Trophoblast cell (in vitro differentiated cells and primary cell): Measurements from ENCODE around the gene IFT74.

Experiments used
- DNase-seq, 2 donors: peaks; one replicate each; pipeline ENCODE4 v3.0.0-alpha.2; 2016
- H2AFZ ChIP-seq: 2 replicates; pipeline ENCODE4 v1.6.1; 2013; ENCODE audit warnings: low read length, moderate library complexity, mild to moderate bottlenecking; ENCODE audit not compliant: insufficient read depth, poor library complexity
- H2AK5ac ChIP-seq: 2 replicates; pipeline ENCODE4 v1.6.1; 2013; ENCODE audit warnings: mild to moderate bottlenecking, low read length
- H2BK120ac ChIP-seq: 2 replicates; pipeline ENCODE4 v1.6.1; 2013; ENCODE audit warnings: low read length, mild to moderate bottlenecking, moderate library complexity; ENCODE audit not compliant: insufficient read depth, poor library complexity
- H2BK12ac ChIP-seq: 2 replicates; pipeline ENCODE4 v1.6.1; 2013; ENCODE audit warnings: mild to moderate bottlenecking, low read length, moderate library complexity
- H2BK5ac ChIP-seq: 2 replicates; pipeline ENCODE4 v1.6.1; 2013; ENCODE audit warnings: low read length, low read depth, moderate library complexity, mild to moderate bottlenecking; ENCODE audit not compliant: poor library complexity
- H3K14ac ChIP-seq: 2 replicates; pipeline ENCODE4 v1.6.1; 2013; ENCODE audit warnings: mild to moderate bottlenecking, low read length
- H3K18ac ChIP-seq: 2 replicates; pipeline ENCODE4 v1.6.1; 2013; ENCODE audit warnings: mild to moderate bottlenecking, low read length
- H3K23ac ChIP-seq: 2 replicates; pipeline ENCODE4 v1.6.1; 2013; ENCODE audit warnings: low read length
- H3K27ac ChIP-seq: 2 replicates; pipeline ENCODE4 v1.5.1; 2013; ENCODE audit warnings: low read depth, mild to moderate bottlenecking, inconsistent platforms, low read length, moderate library complexity
- H3K27me3 ChIP-seq: 2 replicates; pipeline ENCODE4 v1.6.1; 2013; ENCODE audit warnings: inconsistent platforms, mild to moderate bottlenecking, low read length, moderate library complexity; ENCODE audit not compliant: insufficient read depth
- H3K36me3 ChIP-seq, 2 experiments: 1 replicate in 1 of 2; 2 replicates in 1 of 2; pipeline ENCODE4 v1.6.1; 2013; ENCODE audit warnings: low read length in 2 of 2, mild to moderate bottlenecking in 2 of 2, moderate library complexity in 1 of 2; ENCODE audit not compliant: insufficient read depth in 2 of 2, control insufficient read depth in 1 of 2
- H3K4ac ChIP-seq: 2 replicates; pipeline ENCODE4 v1.6.1; 2013; ENCODE audit warnings: low read depth, mild to moderate bottlenecking, low read length, moderate library complexity
- H3K4me1 ChIP-seq, 2 experiments: 1 replicate in 1 of 2; 2 replicates in 1 of 2; pipeline ENCODE4 v1.6.1; 2013; ENCODE audit warnings: low read length in 2 of 2, mild to moderate bottlenecking in 2 of 2, moderate library complexity in 1 of 2; ENCODE audit not compliant: insufficient read depth in 2 of 2, control insufficient read depth in 1 of 2
- H3K4me2 ChIP-seq: 2 replicates; pipeline ENCODE4 v1.6.1; 2013; ENCODE audit warnings: inconsistent platforms, mild to moderate bottlenecking, low read length, moderate library complexity
- H3K4me3 ChIP-seq: 2 replicates; pipeline ENCODE4 v1.5.1; 2013; ENCODE audit warnings: mild to moderate bottlenecking, low read depth, low read length, inconsistent platforms
- H3K79me1 ChIP-seq: one replicate; pipeline ENCODE4 v1.6.1; 2013; ENCODE audit warnings: low read length
- H3K79me2 ChIP-seq: 2 replicates; pipeline ENCODE4 v1.6.1; 2013; ENCODE audit warnings: low read length, mild to moderate bottlenecking; ENCODE audit not compliant: control insufficient read depth, insufficient read depth, poor library complexity
- H3K9ac ChIP-seq: 2 replicates; pipeline ENCODE4 v1.6.1; 2013; ENCODE audit warnings: mild to moderate bottlenecking, low read length
- H3K9me3 ChIP-seq: 2 replicates; pipeline ENCODE4 v1.6.1; 2013; ENCODE audit warnings: low read depth, mild to moderate bottlenecking, control low read depth, inconsistent platforms, low read length; ENCODE audit not compliant: insufficient read depth
- H4K12ac ChIP-seq: 2 replicates; pipeline ENCODE4 v1.6.1; 2013; ENCODE audit warnings: low read depth, mild to moderate bottlenecking, low read length, moderate library complexity
- H4K8ac ChIP-seq: 2 replicates; pipeline ENCODE4 v1.6.1; 2013; ENCODE audit warnings: low read depth, mild to moderate bottlenecking, low read length, moderate library complexity
- H4K91ac ChIP-seq: one replicate; pipeline ENCODE4 v1.6.1; 2013; ENCODE audit warnings: low read depth, mild to moderate bottlenecking, low read length, moderate library complexity
- WGBS: extraction: QIAGEN DNeasy Blood & Tissue Kit; methylation state at CpG from one replicate; pipeline ENCODE4 v1.1.7; 2013; ENCODE audit warnings: missing lambda C conversion rate; ENCODE audit not compliant: insufficient read length, insufficient coverage; ENCODE audit errors: extremely low coverage; 5-methylcytosine and 5-hydroxymethylcytosine counted together

Gene IFT74

DNA sequence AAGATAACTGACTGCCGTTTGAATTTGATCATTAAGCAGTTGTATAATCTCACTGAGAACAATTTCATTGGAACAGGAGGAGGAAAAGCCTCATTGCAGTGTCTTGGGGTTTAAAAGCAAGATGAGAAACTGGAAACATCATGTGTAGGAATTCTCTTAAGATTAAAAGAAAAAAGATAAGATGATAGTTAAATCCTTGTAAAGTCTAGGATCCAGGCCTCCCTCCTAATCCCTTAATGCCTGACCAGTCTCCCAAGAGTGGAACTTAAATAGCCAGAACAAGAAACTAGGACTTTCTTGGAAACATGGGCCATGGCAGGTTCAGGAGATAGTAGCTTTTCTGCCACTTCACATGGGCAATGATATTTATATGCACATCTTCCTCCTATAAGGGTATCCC, 86.3 kb downstream of the IFT74 start:
- no peak overlapping the region for H2AFZ ChIP-seq
- H3K23ac ChIP-seq = no peak overlapping the region
- no CpG with 5 or more reads among the region's 1 CpG for WGBS
- no peak overlapping the region for H4K12ac ChIP-seq
- H3K4me2 ChIP-seq = no peak overlapping the region
- no peak overlapping the region for H3K9ac ChIP-seq
- H3K9me3 ChIP-seq = no peaks in the 10 kb centered on the region
- H2AK5ac ChIP-seq = no peak overlapping the region
- no peak overlapping the region for H4K91ac ChIP-seq
- no peak overlapping the region for H3K4me3 ChIP-seq
- no peaks in the 10 kb centered on the region for H3K4me1 ChIP-seq
- no peak overlapping the region for H2BK120ac ChIP-seq
- no peaks in the 10 kb centered on the region for H3K36me3 ChIP-seq
- no peaks in the 10 kb centered on the region for H3K27me3 ChIP-seq
- DNase-seq = no peak
- no peak overlapping the region for H3K27ac ChIP-seq
- no peaks in the 10 kb centered on the region for H3K79me1 ChIP-seq
- H3K14ac ChIP-seq = no peak overlapping the region
- H3K4ac ChIP-seq = no peak overlapping the region
- no peak overlapping the region for H4K8ac ChIP-seq
- no peak overlapping the region for H3K18ac ChIP-seq
- no peak overlapping the region for H2BK12ac ChIP-seq
- no peaks in the 10 kb centered on the region for H3K79me2 ChIP-seq
- H2BK5ac ChIP-seq = no peak overlapping the region

DNA sequence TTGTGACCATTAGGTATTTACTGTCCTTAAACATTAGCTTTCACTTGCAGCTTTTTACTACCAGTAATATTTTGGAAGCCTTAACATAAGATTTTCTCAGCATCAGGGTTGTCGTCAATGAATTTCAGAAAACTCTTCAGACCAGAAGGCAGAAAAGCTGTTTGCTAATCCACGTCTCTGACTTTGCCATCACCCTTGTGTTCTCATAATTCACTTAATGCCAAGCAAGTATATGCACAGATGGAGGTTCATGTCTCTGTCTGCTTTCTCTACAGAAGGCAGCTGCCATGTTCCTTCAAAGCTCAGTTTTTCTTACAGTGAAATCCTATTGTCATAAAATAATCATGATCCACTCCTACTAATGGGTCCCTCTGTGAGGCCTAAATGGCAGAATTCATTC, 87.0 kb downstream of the IFT74 start:
- Histone ChIP-seq H3K27ac (no peak overlapping the region), H2AFZ (no peak overlapping the region), H3K4me3 (no peak overlapping the region), H3K14ac (no peak overlapping the region), H3K23ac (no peak overlapping the region), H3K4me1 (no peaks in the 10 kb centered on the region), H2AK5ac (no peak overlapping the region), H2BK5ac (no peak overlapping the region), H4K91ac (no peak overlapping the region), H4K12ac (no peak overlapping the region), H3K27me3 (no peaks in the 10 kb centered on the region), H3K9ac (no peak overlapping the region), H3K79me1 (no peaks in the 10 kb centered on the region), H3K9me3 (no peaks in the 10 kb centered on the region), H3K36me3 (no peaks in the 10 kb centered on the region), H4K8ac (no peak overlapping the region), H2BK120ac (no peak overlapping the region), H3K79me2 (no peaks in the 10 kb centered on the region), H3K18ac (no peak overlapping the region), H2BK12ac (no peak overlapping the region), H3K4ac (no peak overlapping the region), H3K4me2 (no peak overlapping the region)
- WGBS = no CpG with 5 or more reads among the region's 2 CpGs
- no peak for DNase-seq

DNA sequence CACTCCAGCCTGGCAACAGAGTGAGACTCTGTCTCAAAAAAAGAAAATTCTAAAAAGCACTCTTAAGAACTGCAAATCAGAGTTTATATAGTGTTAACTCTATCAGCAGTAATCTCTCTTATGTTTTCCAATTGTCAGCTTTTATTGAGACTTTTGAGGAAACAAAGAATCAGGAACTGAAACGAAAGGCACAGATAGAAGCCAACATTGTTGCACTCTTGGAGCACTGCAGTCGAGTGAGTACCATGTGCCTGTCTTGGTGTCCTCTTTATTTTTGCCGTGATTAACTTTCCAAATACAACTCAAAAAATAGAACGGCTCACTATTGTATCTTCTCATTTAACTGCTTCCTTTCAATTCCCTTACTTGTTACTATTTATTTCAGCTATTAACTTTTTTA, 90.9 kb downstream of the IFT74 start:
- no CpG with 5 or more reads among the region's 4 CpGs for WGBS
- DNase-seq = no peak
- H2BK5ac ChIP-seq = no peak overlapping the region
- no peak overlapping the region for H2BK120ac ChIP-seq
- H4K8ac ChIP-seq = no peak overlapping the region
- H3K9ac ChIP-seq = no peak overlapping the region
- H3K4ac ChIP-seq = no peak overlapping the region
- no peaks in the 10 kb centered on the region for H3K36me3 ChIP-seq
- H3K4me1 ChIP-seq = no peaks in the 10 kb centered on the region
- no peaks in the 10 kb centered on the region for H3K27me3 ChIP-seq
- no peak overlapping the region for H3K18ac ChIP-seq
- H3K14ac ChIP-seq = no peak overlapping the region
- no peak overlapping the region for H3K23ac ChIP-seq
- H3K9me3 ChIP-seq = no peaks in the 10 kb centered on the region
- H4K12ac ChIP-seq = no peak overlapping the region
- H3K79me2 ChIP-seq = no peaks in the 10 kb centered on the region
- H3K4me3 ChIP-seq = no peak overlapping the region
- no peak overlapping the region for H3K27ac ChIP-seq
- H3K79me1 ChIP-seq = no peaks in the 10 kb centered on the region
- no peak overlapping the region for H2BK12ac ChIP-seq
- H2AK5ac ChIP-seq = no peak overlapping the region
- H4K91ac ChIP-seq = no peak overlapping the region
- H3K4me2 ChIP-seq = no peak overlapping the region
- no peak overlapping the region for H2AFZ ChIP-seq

DNA sequence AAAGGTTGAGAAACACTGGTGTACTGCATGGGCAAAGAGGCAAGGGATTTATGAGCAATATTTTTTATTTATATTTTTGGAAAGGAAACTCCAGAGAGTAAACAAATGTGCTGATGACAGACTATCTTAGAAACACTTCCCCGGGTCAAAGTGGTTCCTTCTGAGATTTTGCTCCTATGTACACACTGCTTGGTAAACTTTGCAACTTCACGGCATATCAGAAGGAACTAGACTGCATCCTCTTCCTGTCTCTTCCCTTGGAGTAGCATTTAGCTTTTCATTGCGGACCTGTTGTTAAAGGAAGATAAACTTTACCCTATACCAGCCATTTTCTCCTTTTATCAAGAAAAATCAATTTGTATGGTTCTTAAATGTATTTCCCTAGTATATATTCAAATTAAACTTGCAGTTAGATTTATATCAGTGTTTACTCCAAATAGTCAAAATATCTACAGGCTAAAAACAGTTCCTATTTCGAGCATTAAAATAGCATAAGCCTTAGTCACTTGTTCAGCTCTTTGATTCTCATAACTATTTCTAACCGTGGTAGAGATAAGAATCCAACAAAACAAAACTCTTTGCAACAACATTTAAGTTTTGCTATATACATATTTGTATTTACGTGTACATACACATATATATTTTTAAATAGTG, 97.3 kb downstream of the IFT74 start:
- Histone ChIP-seq H3K36me3 (no peaks in the 10 kb centered on the region), H2BK120ac (no peak overlapping the region), H3K9ac (no peak overlapping the region), H4K91ac (no peak overlapping the region), H2BK12ac (no peak overlapping the region), H3K9me3 (no peaks in the 10 kb centered on the region), H3K4me2 (no peak overlapping the region), H4K12ac (no peak overlapping the region), H3K14ac (no peak overlapping the region), H3K4me3 (no peak overlapping the region), H2BK5ac (no peak overlapping the region), H3K79me2 (no peaks in the 10 kb centered on the region), H3K79me1 (no peaks in the 10 kb centered on the region), H3K23ac (no peak overlapping the region), H4K8ac (no peak overlapping the region), H3K4me1 (no peaks in the 10 kb centered on the region), H3K27ac (no peak overlapping the region), H2AFZ (no peak overlapping the region), H3K18ac (no peak overlapping the region), H2AK5ac (no peak overlapping the region), H3K4ac (no peak overlapping the region), H3K27me3 (no peaks in the 10 kb centered on the region)
- DNase-seq = peak in 1 of 2 donors; percentile 44
- WGBS = no CpG with 5 or more reads among the region's 6 CpGs
